ENCODE results near the gene ZFAND2B. TPM values are rescaled to one million over a fixed set of nuclear protein-coding genes. Genes with fewer than 3 reads are reported as not detected.
A peak's percentile ranks its signal among the peaks of the same experiment; 100 is the strongest.

The ZFAND2B gene
- total RNA-seq, 4 donors from 2014 or later, result 63.0 to 76.4 (median 63.3) TPM

GRCh38 chr2:219210196-219210885, 3.8 kb downstream of the ZFAND2B start:
- 93 to 97% methylated on average over 21 to 23 of the region's 24 CpGs for WGBS, 2 donors
- DNase-seq (ENCODE audit: low spot score in 2 of 2), result peak in 1 of 2 donors; percentile 75
- no peak for TF ChIP-seq POLR2A (IDR thresholded peaks at IDR 0.05)
- no peak overlapping the region for H3K4me3 ChIP-seq (ENCODE audit: low read depth, poor library complexity, severe bottlenecking)
- intact Hi-C loops (cut with DNase I; ENCODE audit: low total_unique reads), result no loop called here

- intact Hi-C loops (cut with DNase I; ENCODE audit: low total_unique reads), result no loop called here
- TF ChIP-seq, protein P1, sequence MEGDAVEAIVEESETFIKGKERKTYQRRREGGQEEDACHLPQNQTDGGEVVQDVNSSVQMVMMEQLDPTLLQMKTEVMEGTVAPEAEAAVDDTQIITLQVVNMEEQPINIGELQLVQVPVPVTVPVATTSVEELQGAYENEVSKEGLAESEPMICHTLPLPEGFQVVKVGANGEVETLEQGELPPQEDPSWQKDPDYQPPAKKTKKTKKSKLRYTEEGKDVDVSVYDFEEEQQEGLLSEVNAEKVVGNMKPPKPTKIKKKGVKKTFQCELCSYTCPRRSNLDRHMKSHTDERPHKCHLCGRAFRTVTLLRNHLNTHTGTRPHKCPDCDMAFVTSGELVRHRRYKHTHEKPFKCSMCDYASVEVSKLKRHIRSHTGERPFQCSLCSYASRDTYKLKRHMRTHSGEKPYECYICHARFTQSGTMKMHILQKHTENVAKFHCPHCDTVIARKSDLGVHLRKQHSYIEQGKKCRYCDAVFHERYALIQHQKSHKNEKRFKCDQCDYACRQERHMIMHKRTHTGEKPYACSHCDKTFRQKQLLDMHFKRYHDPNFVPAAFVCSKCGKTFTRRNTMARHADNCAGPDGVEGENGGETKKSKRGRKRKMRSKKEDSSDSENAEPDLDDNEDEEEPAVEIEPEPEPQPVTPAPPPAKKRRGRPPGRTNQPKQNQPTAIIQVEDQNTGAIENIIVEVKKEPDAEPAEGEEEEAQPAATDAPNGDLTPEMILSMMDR (IDR thresholded peaks at IDR 0.05), result no peak
- TF ChIP-seq POLR2A (IDR thresholded peaks at IDR 0.05), result no peak
- WGBS, 2 donors, result 86 to 94% methylated on average over 9 of the region's 9 CpGs
- H3K4me3 ChIP-seq (ENCODE audit: low read depth, poor library complexity, severe bottlenecking), result no peak overlapping the region
- DNase-seq (ENCODE audit: low spot score in 2 of 2), result peak in 1 of 2 donors; percentile 72
Observed at GRCh38 chr2:219210886-219211362, 4.3 kb downstream of the ZFAND2B start.

DNA sequence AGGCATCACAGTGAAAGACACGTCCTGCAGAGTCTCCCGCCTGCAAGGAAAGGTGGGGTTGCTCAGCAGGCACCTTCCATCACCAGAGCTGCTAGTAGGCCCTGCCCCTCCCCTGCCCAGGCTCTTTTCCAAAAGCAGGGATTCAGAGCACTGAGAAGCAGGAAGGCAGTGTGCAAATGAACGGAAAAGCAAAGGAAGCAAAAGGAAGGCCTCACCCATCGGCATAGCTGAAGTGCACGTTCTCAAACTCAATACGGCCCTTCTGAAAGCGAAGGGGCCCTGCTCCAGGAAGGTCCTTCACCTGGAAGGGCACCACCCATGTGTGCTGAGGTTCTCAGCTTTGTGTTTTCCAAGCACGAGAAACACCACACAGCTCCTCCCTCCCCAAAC, 6.4 kb downstream of the ZFAND2B start:
- intact Hi-C loops (cut with DNase I; ENCODE audit: low total_unique reads), result no loop called here
- H3K4me3 ChIP-seq (ENCODE audit: low read depth, poor library complexity, severe bottlenecking), result no peak overlapping the region
- TF ChIP-seq POLR2A (IDR thresholded peaks at IDR 0.05), result no peak
- TF ChIP-seq, protein P1 (IDR thresholded peaks at IDR 0.05), result no peak
- 87 to 90% methylated on average over 8 of the region's 8 CpGs for WGBS, 2 donors
- DNase-seq (ENCODE audit: low spot score in 2 of 2), result peak in 1 of 2 donors; percentile 34

DNA sequence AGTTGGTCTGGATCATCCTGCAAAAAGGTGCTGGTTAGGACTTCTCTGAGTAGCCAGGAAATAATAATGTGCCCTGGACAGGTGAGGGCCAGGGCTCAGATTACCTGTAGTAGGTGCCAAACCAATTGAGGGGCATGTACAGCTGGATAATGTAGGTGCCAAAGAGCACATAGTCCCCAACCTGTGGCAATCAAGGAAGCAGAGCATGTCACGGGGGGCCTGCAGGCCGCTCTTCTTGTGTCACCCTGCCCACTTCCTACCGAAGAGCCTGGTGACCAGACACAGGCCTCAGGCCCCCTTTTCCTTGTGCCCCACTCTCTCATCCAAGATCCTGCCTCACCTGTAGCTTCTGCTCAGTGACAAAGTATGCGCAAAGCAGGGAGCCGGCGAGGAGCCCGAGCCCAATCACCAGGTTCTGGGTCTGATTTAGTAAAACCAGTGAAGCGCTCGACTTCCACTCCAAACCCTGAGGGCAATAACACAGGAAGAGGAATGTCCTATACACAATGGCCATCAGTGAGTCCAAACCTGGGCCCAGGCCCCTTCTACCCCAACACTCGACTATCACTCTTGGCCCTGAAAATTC, 7.0 kb downstream of the ZFAND2B start:
- peak in 1 of 2 donors; percentile 58 for DNase-seq (ENCODE audit: low spot score in 2 of 2)
- intact Hi-C loops (cut with DNase I; ENCODE audit: low total_unique reads), result no loop called here
- 94% methylated on average over 10 of the region's 10 CpGs for WGBS, 2 donors

DNA sequence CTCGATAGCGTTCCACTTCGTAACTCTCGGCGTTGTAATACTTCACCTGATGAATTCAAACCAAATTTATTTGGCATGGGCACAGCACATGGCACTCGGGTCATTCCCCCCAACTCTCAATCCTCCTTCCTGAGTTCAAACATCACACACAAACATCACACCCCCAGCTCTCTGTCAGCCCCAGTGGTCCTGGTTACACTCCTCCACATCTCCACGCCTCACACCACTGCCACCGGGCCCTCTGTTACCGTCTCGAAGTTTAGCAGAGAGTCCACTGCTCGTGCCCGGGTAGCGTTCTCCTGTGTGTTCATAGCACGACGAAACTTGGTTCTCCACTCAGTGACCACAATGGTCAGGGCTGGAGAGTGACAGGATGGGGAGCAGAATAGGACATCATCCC, 7.6 kb downstream of the ZFAND2B start:
- H3K4me3 ChIP-seq (ENCODE audit: low read depth, poor library complexity, severe bottlenecking), result no peak overlapping the region
- WGBS, 2 donors, result 92 to 97% methylated on average over 15 of the region's 15 CpGs
- intact Hi-C loops (cut with DNase I; ENCODE audit: low total_unique reads), result no loop called here
- no peak for TF ChIP-seq POLR2A (IDR thresholded peaks at IDR 0.05)
- TF ChIP-seq, protein P1 (IDR thresholded peaks at IDR 0.05), result no peak
- no peak for DNase-seq (ENCODE audit: low spot score in 2 of 2)

More for the DNA sequence above, 7.0 kb downstream of the ZFAND2B start:
- TF ChIP-seq, protein P1 (IDR thresholded peaks at IDR 0.05), result no peak
- no peak for TF ChIP-seq POLR2A (IDR thresholded peaks at IDR 0.05)
- H3K4me3 ChIP-seq (ENCODE audit: low read depth, poor library complexity, severe bottlenecking), result no peak overlapping the region

DNA sequence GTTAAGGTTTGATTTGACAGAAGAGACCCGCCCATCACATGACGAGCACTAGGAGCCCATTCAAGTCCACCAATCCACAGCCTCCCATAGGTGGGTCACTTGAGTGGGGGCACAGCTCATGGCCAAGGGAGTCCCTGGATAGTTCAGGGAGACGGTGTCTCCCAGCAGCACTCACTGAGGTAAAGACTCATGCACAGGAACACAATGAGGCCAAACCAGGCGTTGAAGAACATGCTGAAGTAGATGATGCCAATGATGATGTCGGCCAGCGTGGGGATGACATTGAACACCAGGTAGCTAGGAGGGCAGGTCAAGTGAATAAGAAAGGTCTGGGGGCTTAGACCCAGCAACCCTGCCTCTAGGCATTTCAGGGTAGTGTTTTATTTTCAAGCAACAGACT, 8.2 kb downstream of the ZFAND2B start:
- intact Hi-C loops (cut with DNase I; ENCODE audit: low total_unique reads), result no loop called here
- TF ChIP-seq, protein P1 (IDR thresholded peaks at IDR 0.05), result no peak
- no peak for TF ChIP-seq POLR2A (IDR thresholded peaks at IDR 0.05)
- no peak overlapping the region for H3K4me3 ChIP-seq (ENCODE audit: low read depth, poor library complexity, severe bottlenecking)
- no peak for DNase-seq (ENCODE audit: low spot score in 2 of 2)
- 90 to 92% methylated on average over 6 of the region's 6 CpGs for WGBS, 2 donors

Measured in lower leg skin (tissue), 4 donors.